Tongue (tissue), 2 donors: ENCODE measurements around the gene GRIK3. TPM values are rescaled to one million over a fixed set of nuclear protein-coding genes. Genes with fewer than 3 reads are reported as not detected.

Source experiments
- DNase-seq: peaks from one replicate; pipeline ENCODE4 v3.0.0-alpha.2; 2015
- total RNA-seq: library from RNA; depleted of rRNA; stranded (reverse); fragments of >200 nt; gene quantifications from one replicate; pipeline ENCODE4 v1.2.3, GENCODE V29; 2014

GRIK3 gene
- total RNA-seq, 1 donor from 2014 or later: 3.2 TPM

DNA sequence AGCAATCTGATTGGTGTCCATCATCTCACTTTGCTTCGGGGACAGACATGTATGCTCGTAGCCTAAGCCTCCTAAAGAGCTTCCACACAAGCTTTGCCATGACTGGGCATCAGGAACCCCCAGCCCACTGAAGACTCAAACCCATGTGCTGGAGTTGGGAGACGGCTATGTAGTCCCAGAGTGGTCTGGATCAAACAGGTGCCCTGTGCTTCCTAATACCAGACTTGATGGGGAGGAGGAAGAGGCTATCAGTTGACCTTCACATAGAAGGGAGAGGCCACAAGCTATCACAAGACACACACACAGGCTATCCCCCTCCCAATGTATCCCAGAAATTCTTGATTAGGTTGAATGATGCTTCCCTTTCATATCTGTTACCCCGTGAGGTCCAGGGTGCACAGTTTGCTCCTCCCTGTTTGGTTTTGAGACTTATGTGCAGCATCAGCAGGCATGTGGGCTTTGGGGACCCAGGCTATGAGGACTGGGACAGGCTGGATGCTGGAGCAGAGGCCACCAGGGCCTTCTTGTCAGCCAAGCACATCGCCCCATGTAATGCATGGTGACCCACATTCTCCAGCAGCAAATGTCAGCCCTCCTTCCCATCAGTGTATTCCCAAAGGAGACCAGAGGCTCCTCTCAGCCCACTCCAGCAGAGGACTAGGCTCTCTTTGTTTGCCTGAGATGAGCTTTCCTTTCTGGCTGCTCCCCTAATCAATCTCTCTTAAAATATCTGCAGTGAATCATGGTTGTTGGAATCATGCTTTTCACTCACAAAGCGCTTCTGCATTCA lies 159.8 kb downstream of the GRIK3 start:
- no peak for DNase-seq

- DNase-seq: no peak
Measured at GRCh38 chr1:36872858-36873257, 161.5 kb downstream of the GRIK3 start.

DNA sequence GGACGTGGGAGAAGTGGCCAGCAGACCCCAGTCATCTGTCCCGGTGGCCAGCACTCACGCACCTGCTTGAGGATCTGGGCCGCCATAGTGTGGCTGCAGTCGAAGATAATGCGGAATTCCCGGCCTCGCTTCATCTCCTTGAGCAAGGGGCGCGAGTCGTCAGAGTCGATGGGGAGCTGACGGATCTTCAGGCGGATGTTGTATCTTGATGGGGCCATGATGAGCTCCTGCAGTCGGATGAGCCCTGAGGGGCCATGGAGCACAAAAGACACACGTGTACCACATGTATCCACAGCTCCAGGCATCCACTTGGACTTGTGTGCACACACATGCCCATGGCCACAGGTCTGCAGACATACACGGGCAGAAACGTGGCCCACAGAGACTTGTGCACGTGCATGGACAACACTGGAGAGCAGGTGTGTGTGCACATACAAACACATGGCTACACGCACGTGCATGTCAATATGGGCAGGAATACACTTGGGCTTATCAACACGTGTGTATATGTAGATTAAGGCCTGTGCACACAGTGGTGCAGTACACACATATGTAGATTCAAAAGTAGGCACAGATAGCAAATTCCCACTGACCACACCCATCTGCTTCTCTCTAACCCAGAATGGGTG lies 162.1 kb downstream of the GRIK3 start:
- no peak for DNase-seq

DNA sequence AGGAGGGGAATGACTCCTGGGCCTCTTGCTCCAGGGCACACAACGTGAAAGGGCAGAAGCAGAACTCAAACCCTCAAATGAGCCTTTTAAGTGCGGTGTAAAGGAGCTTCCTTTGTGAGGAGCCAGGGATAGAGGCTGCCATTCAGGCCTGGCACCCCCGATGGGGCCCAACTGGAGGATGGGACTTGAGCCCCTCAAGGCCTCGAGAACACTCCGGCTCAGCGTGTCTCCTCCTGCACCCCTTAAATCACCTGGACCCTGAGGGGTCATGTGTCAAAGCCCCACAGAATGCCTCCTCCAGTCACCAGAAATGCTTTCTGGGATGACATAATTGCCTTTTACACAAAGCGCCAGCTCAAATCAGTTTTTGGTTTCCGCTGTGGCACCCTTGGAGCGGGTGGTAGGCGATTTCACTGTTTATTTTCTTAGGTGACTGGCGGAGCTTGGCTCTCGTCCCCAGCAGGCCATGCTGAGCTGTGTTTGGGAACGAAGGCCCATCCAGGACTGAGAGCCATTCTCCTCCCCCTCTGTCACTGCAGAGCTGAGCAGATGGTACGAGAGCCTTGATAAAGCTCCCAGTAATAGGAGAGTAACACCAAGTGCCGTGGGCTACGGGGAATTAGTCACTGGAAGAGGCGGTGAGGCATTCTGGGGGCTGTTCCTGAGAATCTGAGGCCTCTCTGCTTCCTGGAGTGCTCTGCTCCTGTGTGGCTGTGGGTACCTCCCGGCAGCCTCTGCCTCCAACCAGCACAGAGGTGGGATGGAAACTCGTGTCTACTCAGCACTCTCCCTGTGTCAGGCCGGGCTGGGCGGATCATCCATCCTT lies 163.0 kb downstream of the GRIK3 start:
- DNase-seq: peak; percentile 65

GRCh38 chr1:36869826-36870225 lies 164.5 kb downstream of the GRIK3 start:
- DNase-seq: no peak

DNA sequence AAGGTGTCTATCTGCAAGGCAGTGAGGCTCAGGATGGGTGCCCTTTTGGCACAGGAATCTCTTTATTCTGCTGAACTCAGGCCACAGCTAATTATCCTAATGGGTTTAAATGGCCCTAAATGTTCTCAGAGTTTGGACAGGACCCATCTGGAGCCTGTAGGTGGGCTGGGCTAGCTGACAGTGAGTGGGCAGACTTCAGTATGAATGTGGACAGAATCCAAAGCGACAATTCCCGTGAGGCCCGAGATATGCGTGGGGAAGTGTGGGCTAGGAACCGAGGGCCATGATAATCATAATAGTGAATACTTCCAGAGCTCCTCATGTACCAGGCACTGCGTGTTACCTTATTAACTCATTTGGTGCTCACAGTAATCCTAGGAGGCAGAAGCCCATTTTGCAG lies 165.3 kb downstream of the GRIK3 start:
- no peak for DNase-seq

- DNase-seq: no peak
Measured at GRCh38 chr1:36867575-36867974, 166.7 kb downstream of the GRIK3 start.

- DNase-seq: no peak
Measured at GRCh38 chr1:36866169-36866814, 168.0 kb downstream of the GRIK3 start.

GRCh38 chr1:36865602-36865900 lies 168.8 kb downstream of the GRIK3 start:
- no peak for DNase-seq

- no peak for DNase-seq
Measured at GRCh38 chr1:36864823-36865601, 169.3 kb downstream of the GRIK3 start.

GRCh38 chr1:36864182-36864822 lies 170.0 kb downstream of the GRIK3 start:
- DNase-seq: no peak

DNA sequence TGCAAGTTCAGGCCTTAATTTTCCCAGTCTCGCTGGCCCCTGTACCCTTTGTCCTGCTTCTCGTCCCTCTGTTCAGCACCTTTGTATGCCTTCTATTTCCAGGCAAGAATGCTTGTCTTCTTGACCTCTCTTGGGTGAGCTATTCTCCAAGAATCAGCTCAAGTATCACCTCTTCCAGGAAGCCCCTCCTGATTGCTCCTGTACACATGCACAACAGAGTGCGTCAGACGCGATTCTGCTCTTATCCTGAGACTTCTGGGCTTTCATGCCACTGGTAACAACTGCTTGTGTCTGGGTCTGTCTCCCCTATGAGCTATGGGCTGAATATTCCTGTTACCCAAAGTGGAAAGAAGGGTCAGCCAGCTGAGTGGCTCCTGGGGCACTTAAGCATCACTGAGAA lies 170.8 kb downstream of the GRIK3 start:
- DNase-seq: no peak

GRCh38 chr1:36863061-36863460 lies 171.3 kb downstream of the GRIK3 start:
- DNase-seq: no peak

- no peak for DNase-seq
Measured at GRCh38 chr1:36861375-36861774, 172.9 kb downstream of the GRIK3 start.

GRCh38 chr1:36859926-36860325 lies 174.4 kb downstream of the GRIK3 start:
- no peak for DNase-seq

DNA sequence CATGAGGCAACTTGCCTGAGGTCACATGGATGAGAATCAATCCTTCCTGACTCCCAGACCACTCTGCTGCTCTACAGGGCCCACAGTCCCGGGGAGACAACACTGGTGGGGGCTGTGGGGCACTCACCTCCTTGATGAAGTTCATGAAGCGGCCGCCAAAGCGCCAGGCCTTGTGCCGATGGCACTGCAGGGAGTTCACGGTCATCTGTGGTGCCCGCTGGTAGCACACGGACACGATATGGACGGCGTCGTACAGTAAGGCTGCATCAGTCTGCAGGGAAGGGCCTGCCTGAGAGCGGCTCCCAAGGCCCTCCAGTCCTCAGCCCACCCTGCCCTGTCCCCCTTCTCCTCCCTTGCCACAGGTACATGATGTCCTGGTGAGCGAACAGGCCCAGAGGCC lies 175.3 kb downstream of the GRIK3 start:
- DNase-seq: no peak

DNA sequence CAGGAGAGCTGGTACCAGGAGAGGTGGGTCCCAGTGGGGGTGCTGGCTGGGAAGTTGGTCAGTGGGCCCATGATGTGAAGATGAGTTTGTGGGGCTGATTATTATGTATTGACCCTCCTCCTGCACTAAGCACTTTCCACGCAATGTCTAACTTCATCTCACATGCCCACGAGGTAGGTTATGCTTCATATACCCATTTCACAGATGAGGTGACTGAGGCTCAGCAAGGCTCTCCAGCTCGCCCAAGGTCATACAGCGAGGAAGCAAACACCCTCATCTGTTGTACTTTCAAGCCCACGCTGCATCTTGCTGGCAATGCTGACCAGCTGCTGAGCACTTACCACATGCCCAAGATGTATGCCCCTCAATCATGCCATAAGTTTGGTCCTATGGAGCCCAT lies 175.8 kb downstream of the GRIK3 start:
- DNase-seq: no peak

GRCh38 chr1:36857754-36858153 lies 176.6 kb downstream of the GRIK3 start:
- DNase-seq: peak; percentile 37

- DNase-seq: no peak
Measured at GRCh38 chr1:36855699-36856494, 178.4 kb downstream of the GRIK3 start.

- no peak for DNase-seq
Measured at GRCh38 chr1:36853638-36854037, 180.7 kb downstream of the GRIK3 start.

DNA sequence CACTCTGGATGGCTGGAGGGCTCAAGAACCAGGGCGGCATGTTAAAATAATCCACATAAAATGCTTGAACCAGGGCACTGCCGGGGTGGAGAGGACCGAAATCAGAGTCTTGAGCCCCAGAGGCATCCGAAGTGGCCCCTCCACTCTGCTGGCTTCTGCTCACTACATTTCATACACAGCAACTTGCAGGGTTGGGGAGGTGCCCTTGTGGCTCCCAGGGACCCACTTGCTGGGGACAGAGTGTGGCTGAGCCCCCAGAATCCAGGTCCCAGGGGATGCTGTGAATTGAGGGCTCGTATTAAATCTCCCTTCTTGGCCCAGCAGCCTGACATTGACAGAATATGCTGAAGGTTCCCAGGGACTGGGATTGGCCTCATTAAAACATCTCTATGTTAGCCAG lies 181.7 kb downstream of the GRIK3 start:
- no peak for DNase-seq
